Muscle of back (tissue), 11 donors: ENCODE results near the gene EPHB1. TPM values are rescaled to one million over a fixed set of nuclear protein-coding genes. Genes with fewer than 3 reads are reported as not detected.

Source experiments
- DNase-seq, 3 donors: peaks; one replicate each; pipeline versions ENCODE4 v3.0.0 to v3.0.0-alpha.2; 2013
- polyA plus RNA-seq, 10 donors: library from polyadenylated mRNA; unstranded; fragments of 120-200 nt; gene quantifications; one replicate each; pipeline ENCODE4 v1.2.1, GENCODE V29; 2013; ENCODE audit not compliant: insufficient read length in 10 of 10

The EPHB1 gene
- polyA plus RNA-seq, 10 donors = 21.9 to 44.0 (median 36.0) TPM

DNA sequence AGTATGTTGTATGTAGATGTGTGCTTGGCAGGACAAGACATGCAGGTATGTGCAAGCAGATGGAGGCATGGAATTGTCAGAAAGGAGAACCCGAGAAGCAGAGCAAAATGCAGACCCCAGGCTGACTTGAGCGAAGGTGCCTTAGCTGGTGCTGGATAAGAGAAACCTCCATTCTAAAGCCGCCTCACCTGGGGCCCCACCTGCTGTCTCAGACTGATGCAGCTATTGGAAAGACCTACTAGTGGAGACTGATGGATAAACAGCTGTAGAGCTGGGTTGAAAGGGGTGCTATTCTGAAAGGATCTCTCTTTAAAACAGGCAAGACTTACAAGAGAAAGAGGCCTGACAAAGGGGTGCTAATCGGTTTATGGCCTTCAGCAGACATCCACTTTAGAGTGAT is 86.2 kb downstream of the EPHB1 start:
- no peak for DNase-seq

DNA sequence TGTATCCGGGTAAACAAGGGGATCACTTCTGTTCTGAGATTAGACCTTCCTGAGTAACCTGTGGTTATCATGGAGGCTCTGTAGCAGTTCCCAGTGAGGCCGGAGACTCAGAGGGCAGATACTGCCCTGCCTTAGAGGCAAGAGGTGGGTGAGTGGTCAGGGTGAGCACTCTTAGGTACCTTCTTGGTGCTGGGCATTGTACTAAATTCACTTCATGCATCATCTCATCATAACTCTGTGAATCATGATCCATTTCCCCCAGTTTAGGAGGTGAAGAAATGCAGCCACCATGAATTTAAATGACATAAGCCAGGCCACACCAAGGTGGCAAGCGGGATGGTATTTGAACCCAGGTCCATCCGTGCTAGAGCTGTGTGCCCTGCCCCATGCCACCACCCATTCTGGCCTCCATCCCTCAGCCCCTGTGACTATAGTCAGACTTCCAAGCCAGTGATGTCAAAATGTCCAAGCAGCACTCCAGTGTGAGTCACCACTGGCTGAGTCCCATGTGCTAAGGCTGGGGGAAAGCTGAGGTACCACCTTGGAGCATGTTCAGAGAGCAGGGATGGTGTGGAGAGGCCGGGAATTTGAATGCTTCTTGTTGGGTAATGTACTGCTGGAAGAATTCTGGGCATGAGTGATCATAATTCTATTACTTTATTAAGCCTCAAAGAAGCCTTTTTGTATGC is 88.8 kb downstream of the EPHB1 start:
- no peak for DNase-seq

DNA sequence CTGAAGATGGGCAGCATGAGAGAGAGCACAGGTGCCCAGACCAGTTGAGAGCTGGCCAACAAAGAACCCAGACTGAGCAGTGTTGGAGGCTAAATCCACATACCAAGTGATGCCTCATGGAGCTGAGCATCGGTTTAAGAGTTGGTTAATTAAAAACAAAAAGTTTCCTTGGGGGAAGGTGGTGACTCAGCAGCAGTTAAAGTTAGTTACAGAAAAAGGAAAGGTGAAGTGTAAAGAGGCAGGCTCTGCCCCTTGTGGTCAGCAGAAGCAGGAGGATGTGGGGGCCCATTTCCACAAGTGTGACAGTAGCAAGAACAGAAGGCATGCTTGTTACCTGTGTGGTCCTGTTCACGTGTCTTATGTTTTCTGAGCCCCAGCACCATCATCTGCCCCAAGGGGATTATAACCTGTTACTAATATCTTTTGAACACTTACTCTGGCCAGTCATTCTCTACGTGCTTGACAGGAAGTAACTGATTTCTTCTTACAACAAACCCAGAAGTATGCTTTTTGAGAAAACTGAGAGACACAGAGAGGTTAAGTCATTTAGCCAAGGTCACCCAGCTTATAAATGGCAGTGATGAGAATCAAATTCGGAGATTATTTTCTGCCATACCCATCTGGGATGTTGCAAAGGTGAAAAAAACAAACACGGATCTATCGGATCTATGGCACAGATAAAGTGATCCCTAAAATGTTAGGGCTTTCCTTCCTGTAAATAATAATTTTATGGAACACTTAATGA is 91.0 kb downstream of the EPHB1 start:
- no peak for DNase-seq

GRCh38 chr3:134886991-134887390 is 91.9 kb downstream of the EPHB1 start:
- no peak for DNase-seq

DNA sequence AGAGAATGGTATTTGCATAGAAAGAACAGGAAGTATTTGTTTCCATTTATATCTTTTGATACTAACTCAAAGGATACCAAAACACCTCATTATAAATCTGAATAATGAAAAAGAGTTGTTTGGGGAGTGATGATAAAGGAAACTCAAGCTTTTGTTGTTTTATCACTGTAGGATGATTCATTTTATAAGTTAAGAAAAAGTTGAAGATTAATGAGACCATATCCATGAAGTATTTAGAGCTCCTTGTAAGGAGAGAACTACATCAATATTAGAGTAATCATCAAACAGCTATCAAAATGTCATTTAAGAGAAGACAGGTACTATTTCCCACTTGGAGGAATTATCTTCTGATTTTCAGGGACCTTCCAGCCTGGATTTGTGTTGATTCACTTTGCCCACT is 92.5 kb downstream of the EPHB1 start:
- DNase-seq = no peak

GRCh38 chr3:134892326-134892725 is 97.3 kb downstream of the EPHB1 start:
- DNase-seq = no peak

DNA sequence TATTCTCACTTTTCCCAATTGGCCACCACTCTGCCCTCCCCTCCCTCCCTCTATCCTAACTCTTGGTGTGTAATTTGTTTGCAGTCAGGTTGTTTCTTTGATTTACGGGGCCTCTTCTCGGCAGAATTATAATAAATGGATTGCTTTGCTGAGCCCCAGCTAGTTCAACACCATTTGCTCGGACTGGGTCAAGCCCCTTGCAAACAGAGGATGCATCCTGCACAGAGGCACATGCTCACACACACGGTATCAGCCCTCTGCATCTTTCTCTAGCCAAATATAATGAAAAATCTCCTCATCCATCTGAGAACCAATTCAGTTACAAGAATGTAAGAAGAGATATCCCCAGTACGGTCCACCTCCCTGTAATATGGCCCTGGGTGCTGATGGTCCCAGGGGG is 97.7 kb downstream of the EPHB1 start:
- DNase-seq = no peak

DNA sequence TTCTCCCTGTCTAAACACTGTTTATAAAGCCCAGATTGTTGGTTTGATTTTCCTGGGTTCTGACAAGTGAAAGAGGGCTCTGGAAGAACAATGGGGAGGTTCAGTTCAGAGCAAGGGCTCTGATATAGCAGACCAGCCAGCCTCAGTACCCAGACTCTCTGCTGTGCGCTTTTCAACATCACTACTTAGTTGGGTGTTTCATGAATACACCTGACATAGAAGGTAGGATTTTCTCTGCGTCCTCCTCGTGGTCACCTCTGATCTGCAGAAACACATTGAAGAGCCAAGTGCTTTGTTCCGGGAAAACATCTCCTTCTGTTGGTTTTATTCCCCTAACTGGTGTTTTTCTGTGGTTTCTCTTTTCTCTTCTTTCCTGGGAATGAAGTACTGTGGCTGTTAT is 99.5 kb downstream of the EPHB1 start:
- DNase-seq = no peak

- DNase-seq = no peak
Observed at GRCh38 chr3:134895181-134895580, 100.1 kb downstream of the EPHB1 start.

GRCh38 chr3:134896141-134896540 is 101.1 kb downstream of the EPHB1 start:
- no peak for DNase-seq

DNA sequence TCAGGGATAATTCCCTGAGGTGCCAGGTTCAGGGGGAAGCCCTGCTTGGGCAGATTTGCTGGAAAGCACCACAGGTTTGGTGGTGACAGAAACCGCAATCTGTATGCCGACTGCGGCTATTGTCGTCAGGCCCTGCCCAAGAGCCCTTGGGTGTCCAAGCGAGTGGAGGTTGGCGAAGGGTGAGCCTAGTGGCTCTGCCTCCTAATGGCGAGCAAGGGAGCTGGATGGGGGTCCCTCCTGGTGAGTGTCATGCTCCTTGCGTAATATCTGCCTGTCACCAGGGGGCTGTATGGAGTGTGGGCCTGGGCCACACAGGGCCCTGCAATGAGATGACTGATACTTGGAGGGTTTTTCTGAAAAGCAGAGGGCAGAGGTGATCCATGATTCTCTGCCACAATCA is 101.6 kb downstream of the EPHB1 start:
- DNase-seq = no peak

DNA sequence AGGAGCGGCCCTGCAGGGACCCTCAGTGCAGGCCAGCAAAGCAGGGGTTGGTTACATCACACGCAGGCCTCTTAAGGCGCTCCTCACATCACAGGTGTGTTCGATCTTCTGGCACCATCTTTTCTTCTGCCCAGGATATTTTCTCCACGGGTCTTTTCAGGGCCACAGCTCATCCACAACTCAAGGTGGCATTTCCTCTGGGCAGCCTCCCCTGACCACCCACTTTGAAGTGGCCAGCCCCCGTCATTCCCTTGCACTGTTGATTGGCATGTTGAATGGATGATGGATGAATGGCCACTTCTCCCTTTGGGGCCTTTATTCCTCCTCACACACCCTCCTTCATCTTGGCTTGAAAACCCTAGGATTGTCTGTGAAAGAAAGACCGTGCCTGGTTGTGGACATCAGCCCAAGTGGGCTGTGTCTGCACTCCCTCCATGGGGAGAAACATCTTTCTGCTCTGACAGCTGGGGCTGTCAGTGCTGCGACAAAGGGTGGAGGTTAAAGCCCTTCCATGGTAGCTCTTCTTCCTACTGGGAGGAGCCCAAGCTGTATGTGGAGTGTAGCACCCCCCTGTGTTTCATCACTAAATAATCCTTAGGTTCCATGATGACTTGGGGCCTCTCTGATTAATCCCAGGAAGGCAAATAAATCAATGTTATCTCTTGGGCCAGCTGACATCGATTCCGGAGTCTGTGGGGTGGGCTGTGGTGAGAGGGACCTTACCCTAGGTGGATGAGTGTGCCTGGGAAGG is 102.5 kb downstream of the EPHB1 start:
- no peak for DNase-seq

GRCh38 chr3:134898181-134898754 is 103.2 kb downstream of the EPHB1 start:
- no peak for DNase-seq

DNA sequence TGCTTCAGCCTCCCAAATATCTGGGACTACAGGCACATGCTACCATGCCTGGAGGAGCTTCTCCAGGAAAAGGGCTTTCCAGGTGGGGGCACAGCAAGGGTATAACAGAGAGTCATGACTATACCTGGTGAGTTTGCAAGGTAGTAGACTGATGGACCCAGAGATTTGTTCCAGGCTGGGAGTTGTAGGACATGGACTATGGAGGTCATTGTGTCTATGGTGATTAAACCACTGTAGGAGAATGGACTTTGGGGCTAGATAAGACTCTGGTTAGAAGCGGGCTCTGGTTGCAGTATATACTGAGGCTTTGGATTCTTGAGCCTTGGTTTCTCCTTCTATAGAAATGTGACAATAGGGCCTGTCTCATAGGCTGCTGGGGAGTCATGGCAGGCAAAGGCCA is 104.7 kb downstream of the EPHB1 start:
- no peak for DNase-seq

DNA sequence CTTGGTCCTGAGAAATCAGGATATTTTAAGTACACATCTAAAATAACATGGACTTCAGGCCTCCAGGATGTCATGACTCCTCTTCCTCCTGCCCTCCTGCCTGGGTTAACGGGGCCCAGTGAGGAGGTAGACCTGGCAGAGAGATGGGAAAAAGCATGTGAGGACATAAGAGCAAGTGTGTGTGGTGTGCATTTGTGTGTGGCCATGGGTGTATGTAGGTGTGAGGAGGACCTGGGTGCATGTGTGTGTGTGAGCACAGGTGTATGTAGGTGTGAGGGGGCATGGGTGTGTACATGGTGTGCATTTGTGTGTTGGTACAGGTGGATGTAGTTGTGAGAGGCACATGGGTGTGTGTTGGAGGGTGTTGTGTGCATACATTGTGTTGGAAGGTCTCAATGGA is 105.4 kb downstream of the EPHB1 start:
- DNase-seq = no peak

DNA sequence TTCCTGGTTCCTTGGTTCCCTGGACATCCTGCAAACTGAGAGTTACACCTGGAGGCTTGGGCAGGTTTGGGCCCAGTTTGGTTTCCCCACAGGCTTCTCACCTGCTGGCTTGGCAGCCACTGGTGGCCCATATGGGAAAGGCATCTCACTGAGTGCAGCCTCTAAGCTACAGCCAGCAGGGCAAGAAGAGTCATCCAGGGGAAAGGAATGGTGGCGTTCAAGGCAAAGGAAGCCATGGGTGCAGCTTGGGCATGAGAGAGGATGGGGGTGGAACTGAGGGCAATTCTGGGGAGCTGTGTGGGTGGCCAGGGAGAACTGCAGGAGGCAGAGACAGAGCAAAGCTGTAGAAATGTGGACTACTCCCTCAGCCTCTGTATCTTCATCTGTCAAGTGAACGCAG is 106.4 kb downstream of the EPHB1 start:
- DNase-seq = no peak

- no peak for DNase-seq
Observed at GRCh38 chr3:134903837-134904236, 108.8 kb downstream of the EPHB1 start.

DNA sequence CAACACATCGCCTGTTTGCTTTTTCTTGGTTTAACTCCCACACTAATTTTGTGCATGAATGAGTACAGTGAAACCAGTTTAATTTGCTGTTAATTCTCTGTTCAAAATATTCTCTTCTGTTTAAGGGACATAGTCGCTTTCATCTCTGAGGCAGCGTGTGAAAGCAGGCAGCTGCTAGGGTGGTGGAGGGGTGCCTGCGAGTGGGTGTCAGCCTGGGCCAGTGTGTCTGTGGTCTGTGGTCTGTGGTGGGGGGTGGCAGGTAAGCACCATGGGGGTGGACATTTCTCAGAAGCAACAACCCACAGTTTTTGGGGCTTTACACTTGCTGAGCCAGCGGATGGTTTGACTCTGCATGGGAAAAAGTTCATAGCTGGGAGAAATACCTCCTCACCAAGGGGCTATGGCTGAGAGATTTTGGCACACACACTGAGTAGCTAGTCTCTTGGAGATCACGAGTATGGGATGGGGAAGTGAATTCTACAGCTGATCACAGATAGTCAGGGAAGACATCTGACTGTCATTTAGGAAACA is 109.2 kb downstream of the EPHB1 start:
- no peak for DNase-seq

GRCh38 chr3:134904776-134905646 is 110.0 kb downstream of the EPHB1 start:
- peak in 2 of 3 donors; percentile 22 to 67 for DNase-seq

DNA sequence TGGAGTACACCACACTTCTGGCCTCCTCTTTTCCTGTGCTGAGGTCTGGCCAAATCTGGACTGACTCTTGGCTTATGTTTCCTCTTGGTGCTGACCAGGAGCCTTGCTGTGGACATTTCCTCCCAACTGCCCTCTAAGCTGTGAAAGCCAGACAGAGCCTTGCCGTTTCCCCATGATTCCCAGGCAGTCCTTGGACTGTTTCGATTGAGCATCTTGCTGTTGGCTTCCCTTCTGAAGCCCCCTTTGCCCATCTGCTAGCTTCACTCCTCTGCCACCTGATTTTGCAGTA is 110.5 kb downstream of the EPHB1 start:
- no peak for DNase-seq

DNA sequence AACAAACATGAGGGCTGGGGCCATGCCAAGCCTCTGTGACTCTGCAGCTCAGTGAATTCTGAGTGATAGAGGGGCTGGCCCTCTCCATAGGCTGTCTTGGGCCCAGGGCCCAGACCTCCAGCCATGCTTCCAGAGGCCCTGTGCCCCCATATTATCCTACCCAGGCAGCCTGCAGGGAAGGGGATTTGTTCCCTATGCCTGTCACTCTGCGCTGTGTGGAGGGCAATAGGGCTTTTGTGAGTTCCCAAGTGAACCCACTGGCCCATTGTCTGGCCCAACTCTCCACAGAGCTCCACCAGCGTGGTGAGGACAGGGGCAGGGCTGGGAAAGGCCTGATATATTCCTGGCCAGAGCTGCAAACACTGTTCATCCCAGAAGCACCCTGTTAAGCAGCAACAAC is 113.2 kb downstream of the EPHB1 start:
- DNase-seq = no peak

GRCh38 chr3:134910026-134910425 is 115.0 kb downstream of the EPHB1 start:
- DNase-seq = no peak
